Fibroblast of lung (primary cell): ENCODE data around the gene RBFOX1. TPM values are rescaled to one million over a fixed set of nuclear protein-coding genes. Genes with fewer than 3 reads are reported as not detected.

Experiments used
- DNase-seq, 2 donors: peaks; one replicate each; pipeline versions ENCODE4 v3.0.0 to v3.0.0-alpha.2; 2010; ENCODE audit warnings: low read depth in 2 of 2
- H2AFZ ChIP-seq: 2 replicates; pipeline ENCODE4 v1.5.1; 2012; ENCODE audit warnings: low read length, control low read depth, inconsistent platforms
- H3K27ac ChIP-seq: 2 replicates; pipeline ENCODE4 v1.5.1; 2011; ENCODE audit warnings: low read length, control low read depth; ENCODE audit not compliant: insufficient read depth
- H3K27me3 ChIP-seq: 2 replicates; pipeline ENCODE4 v1.5.1; 2011; ENCODE audit warnings: mild to moderate bottlenecking, low read length; ENCODE audit not compliant: control insufficient read depth, insufficient read depth
- H3K36me3 ChIP-seq: 2 replicates; pipeline ENCODE4 v1.5.1; 2011; ENCODE audit warnings: low read length; ENCODE audit not compliant: control insufficient read depth, insufficient read depth
- H3K4me1 ChIP-seq: 2 replicates; pipeline ENCODE4 v1.5.1; 2011; ENCODE audit warnings: low read length; ENCODE audit not compliant: control insufficient read depth, insufficient read depth; ENCODE audit errors: extremely low read depth
- H3K4me2 ChIP-seq: 2 replicates; pipeline ENCODE4 v1.5.1; 2011; ENCODE audit warnings: low read length, control low read depth; ENCODE audit not compliant: insufficient read depth; ENCODE audit errors: extremely low read depth
- H3K4me3 ChIP-seq, 4 experiments: fragments of 200-600 bp in 1 of 4; sonication (generic) in 1 of 4; replicated peaks in 1 of 4; 2 replicates each; pipeline ENCODE4 v1.5.1; 2011 to 2016; ENCODE audit warnings: low read length in 4 of 4, low read depth in 3 of 4, mild to moderate bottlenecking in 3 of 4, control low read depth in 2 of 4, inconsistent platforms in 1 of 4, mixed read lengths in 1 of 4; ENCODE audit not compliant: insufficient read depth in 1 of 4; ENCODE audit errors: control extremely low read depth in 1 of 4
- H3K79me2 ChIP-seq: 2 replicates; pipeline ENCODE4 v1.5.1; 2012; ENCODE audit warnings: mild to moderate bottlenecking, low read length, inconsistent platforms; ENCODE audit not compliant: control insufficient read depth, insufficient read depth
- H3K9ac ChIP-seq: 2 replicates; pipeline ENCODE4 v1.5.1; 2011; ENCODE audit warnings: mild to moderate bottlenecking, low read length, control low read depth; ENCODE audit not compliant: insufficient read depth
- H3K9me3 ChIP-seq: 2 replicates; pipeline ENCODE4 v1.5.1; 2012; ENCODE audit warnings: low read depth, low read length; ENCODE audit not compliant: control insufficient read depth, insufficient read depth
- H4K20me1 ChIP-seq: 2 replicates; pipeline ENCODE4 v1.5.1; 2011; ENCODE audit warnings: low read length; ENCODE audit not compliant: control insufficient read depth, insufficient read depth; ENCODE audit errors: extremely low read depth
- EZH2 ChIP-seq: IDR thresholded peaks from 2 replicates; pipeline ENCODE4 v1.5.1; 2012; ENCODE audit warnings: low read length, control low read depth, mild to moderate bottlenecking; ENCODE audit errors: missing control alignments
- polyA plus RNA-seq, 2 donors: library from polyadenylated mRNA; depleted of rRNA in 1 of 2; stranded (reverse) in 1 of 2; unstranded in 1 of 2; fragments of >200 nt; gene quantifications; 2 replicates each; pipeline ENCODE4 v1.2.1, GENCODE V29; 2011 to 2012; ENCODE audit warnings: missing spikeins in 1 of 2
- total RNA-seq: library from RNA; depleted of rRNA; stranded (reverse); fragments of >200 nt; gene quantifications from 2 replicates; pipeline ENCODE4 v1.2.1, GENCODE V29; 2014
- TF ChIP-seq, protein P1 (sequence below), 2 donors: IDR thresholded peaks in 1 of 2; conservative IDR thresholded peaks in 1 of 2; 1 replicate in 1 of 2; 2 replicates in 1 of 2; pipeline ENCODE4 v1.5.1; 2011 to 2012; ENCODE audit warnings: low read length in 2 of 2, control low read depth in 1 of 2, inconsistent platforms in 1 of 2, low read depth in 1 of 2, mild to moderate bottlenecking in 1 of 2

The RBFOX1 gene
- total and polyA plus RNA-seq, 2 donors (not counting 1 experiment from before 2014, with no cell fraction given) = not detected

- H2AFZ ChIP-seq = no peak overlapping the region
- no peaks in the 10 kb centered on the region for H3K9me3 ChIP-seq
- no peaks in the 10 kb centered on the region for H3K4me1 ChIP-seq
- no peaks in the 10 kb centered on the region for H3K27me3 ChIP-seq
- H3K79me2 ChIP-seq = no peaks in the 10 kb centered on the region
- no peak overlapping the region for H3K4me2 ChIP-seq
- no peak for DNase-seq
- no peak overlapping the region for H3K4me3 ChIP-seq
- H3K36me3 ChIP-seq = no peaks in the 10 kb centered on the region
- H4K20me1 ChIP-seq = no peaks in the 10 kb centered on the region
- H3K9ac ChIP-seq = no peak overlapping the region
- no peak overlapping the region for H3K27ac ChIP-seq
- no peak for TF ChIP-seq EZH2
- TF ChIP-seq, protein P1, sequence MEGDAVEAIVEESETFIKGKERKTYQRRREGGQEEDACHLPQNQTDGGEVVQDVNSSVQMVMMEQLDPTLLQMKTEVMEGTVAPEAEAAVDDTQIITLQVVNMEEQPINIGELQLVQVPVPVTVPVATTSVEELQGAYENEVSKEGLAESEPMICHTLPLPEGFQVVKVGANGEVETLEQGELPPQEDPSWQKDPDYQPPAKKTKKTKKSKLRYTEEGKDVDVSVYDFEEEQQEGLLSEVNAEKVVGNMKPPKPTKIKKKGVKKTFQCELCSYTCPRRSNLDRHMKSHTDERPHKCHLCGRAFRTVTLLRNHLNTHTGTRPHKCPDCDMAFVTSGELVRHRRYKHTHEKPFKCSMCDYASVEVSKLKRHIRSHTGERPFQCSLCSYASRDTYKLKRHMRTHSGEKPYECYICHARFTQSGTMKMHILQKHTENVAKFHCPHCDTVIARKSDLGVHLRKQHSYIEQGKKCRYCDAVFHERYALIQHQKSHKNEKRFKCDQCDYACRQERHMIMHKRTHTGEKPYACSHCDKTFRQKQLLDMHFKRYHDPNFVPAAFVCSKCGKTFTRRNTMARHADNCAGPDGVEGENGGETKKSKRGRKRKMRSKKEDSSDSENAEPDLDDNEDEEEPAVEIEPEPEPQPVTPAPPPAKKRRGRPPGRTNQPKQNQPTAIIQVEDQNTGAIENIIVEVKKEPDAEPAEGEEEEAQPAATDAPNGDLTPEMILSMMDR (conservative IDR thresholded peaks at IDR 0.05 in 1 of 2, IDR thresholded peaks at IDR 0.05 in 1 of 2; ENCODE audit: low read depth in 1 of 2, low read length in 2 of 2) = no peak
These were observed 189.2 kb downstream of the RBFOX1 start for GRCh38 chr16:7521834-7522233.

GRCh38 chr16:7524419-7524818, 191.8 kb downstream of the RBFOX1 start:
- Histone ChIP-seq H3K9ac (no peak overlapping the region), H3K9me3 (no peaks in the 10 kb centered on the region), H3K27me3 (no peaks in the 10 kb centered on the region), H3K4me2 (no peak overlapping the region), H2AFZ (no peak overlapping the region), H4K20me1 (no peaks in the 10 kb centered on the region), H3K79me2 (no peaks in the 10 kb centered on the region), H3K36me3 (no peaks in the 10 kb centered on the region), H3K4me3 (no peak overlapping the region), H3K27ac (no peak overlapping the region), H3K4me1 (no peaks in the 10 kb centered on the region)
- no peak for DNase-seq
- TF ChIP-seq, protein P1 (conservative IDR thresholded peaks at IDR 0.05 in 1 of 2, IDR thresholded peaks at IDR 0.05 in 1 of 2; ENCODE audit: low read depth in 1 of 2, low read length in 2 of 2) = no peak
- TF ChIP-seq EZH2 = no peak

GRCh38 chr16:7526736-7527135, 194.1 kb downstream of the RBFOX1 start:
- H3K9ac ChIP-seq = no peak overlapping the region
- no peaks in the 10 kb centered on the region for H3K4me1 ChIP-seq
- H4K20me1 ChIP-seq = no peaks in the 10 kb centered on the region
- no peaks in the 10 kb centered on the region for H3K36me3 ChIP-seq
- DNase-seq = no peak
- no peaks in the 10 kb centered on the region for H3K27me3 ChIP-seq
- no peak overlapping the region for H3K4me3 ChIP-seq
- H3K79me2 ChIP-seq = no peaks in the 10 kb centered on the region
- H3K27ac ChIP-seq = no peak overlapping the region
- TF ChIP-seq EZH2 = no peak
- TF ChIP-seq, protein P1 (conservative IDR thresholded peaks at IDR 0.05 in 1 of 2, IDR thresholded peaks at IDR 0.05 in 1 of 2; ENCODE audit: low read depth in 1 of 2, low read length in 2 of 2) = no peak
- H3K9me3 ChIP-seq = no peaks in the 10 kb centered on the region
- no peak overlapping the region for H3K4me2 ChIP-seq
- no peak overlapping the region for H2AFZ ChIP-seq
